Colon (tissue), 2 donors: ENCODE results near the gene ATP6V1G2.
"Not testable (repeated sequence)": the region's sequence is repeated elsewhere in the genome, so short reads cannot be mapped to it uniquely, and the experiment has no call there.

Source experiments
- FAIRE-seq: peaks from 2 replicates; lab custom pipeline; 2012; peaks lifted over from hg19 to GRCh38; lab: Jason Lieb, UNC
- donor health status: control.
- donor health status: control.

ATP6V1G2 gene

GRCh38 chr6:31528821-31529328 is 17.5 kb downstream of the ATP6V1G2 start, which contains the start of gene MCCD1:
Gene MCCD1, plus strand, starts transcription at chr6:31528962. Its CDS starts 53 bp downstream, at chr6:31529015.
- FAIRE-seq = no peak

GRCh38 chr6:31528307-31528777 is 18.1 kb downstream of the ATP6V1G2 start:
- no peak for FAIRE-seq

- FAIRE-seq = no peak
Measured at GRCh38 chr6:31525932-31526591, 20.3 kb downstream of the ATP6V1G2 start.

- no peak for FAIRE-seq
Measured at GRCh38 chr6:31525553-31525931, 20.9 kb downstream of the ATP6V1G2 start.

- no peak for FAIRE-seq
Measured at GRCh38 chr6:31521835-31522234, 24.6 kb downstream of the ATP6V1G2 start.

GRCh38 chr6:31513456-31514165 is 32.8 kb downstream of the ATP6V1G2 start:
- no peak for FAIRE-seq

GRCh38 chr6:31510007-31510406 is 36.4 kb downstream of the ATP6V1G2 start:
- no peak for FAIRE-seq

- not testable (repeated sequence) for FAIRE-seq
Measured at GRCh38 chr6:31509036-31509435, 37.4 kb downstream of the ATP6V1G2 start.

GRCh38 chr6:31502586-31502985 is 43.8 kb downstream of the ATP6V1G2 start:
- no peak for FAIRE-seq

GRCh38 chr6:31499648-31500047 is 46.8 kb downstream of the ATP6V1G2 start:
- not testable (repeated sequence) for FAIRE-seq

GRCh38 chr6:31498748-31499147 is 47.7 kb downstream of the ATP6V1G2 start:
- FAIRE-seq = no peak

- no peak for FAIRE-seq
Measured at GRCh38 chr6:31497531-31498476, 48.6 kb downstream of the ATP6V1G2 start, which contains the start of gene MICB. Gene MICB, plus strand, starts transcription at chr6:31498145. Its CDS starts 49 bp downstream, at chr6:31498194.

GRCh38 chr6:31496826-31497225 is 49.6 kb downstream of the ATP6V1G2 start:
- FAIRE-seq = not testable (repeated sequence)

- FAIRE-seq = no peak
Measured at GRCh38 chr6:31495580-31495979, 50.8 kb downstream of the ATP6V1G2 start.
